SK-N-SH treated with all-trans-retinoic acid at 6 μM for 48 hours (cell line): ENCODE results near the gene TLCD1.

ENCODE experiments used
- ATAC-seq: fragments of 200-7000 bp; cut with Tn5 transposase; 3 replicates; pipeline ENCODE4 v1.9.1; 2020; ENCODE audit warnings: mild to moderate bottlenecking, moderate library complexity
- ARNTL ChIP-seq: fragments of 450-650 bp; formaldehyde crosslinking; IDR thresholded peaks from 2 replicates; pipeline ENCODE4 v1.5.0; 2020; ENCODE audit warnings: low read depth, mild to moderate bottlenecking, moderate library complexity, borderline replicate concordance
- BACH2 ChIP-seq: fragments of 250-450 bp; sonication (Bioruptor Pico); IDR thresholded peaks from 2 replicates; pipeline ENCODE4 v1.9.0; 2021; ENCODE audit warnings: mild to moderate bottlenecking, borderline replicate concordance
- CREB5 ChIP-seq: fragments of 250-450 bp; sonication (Bioruptor Pico); IDR thresholded peaks from 2 replicates; pipeline ENCODE4 v1.5.1; 2020; ENCODE audit warnings: low read depth, mild to moderate bottlenecking, moderate library complexity
- CSDC2 ChIP-seq: fragments of 250-450 bp; sonication (Bioruptor Pico); IDR thresholded peaks from 2 replicates; pipeline ENCODE4 v1.5.0; 2020; ENCODE audit warnings: mild to moderate bottlenecking, moderate library complexity
- CSRNP3 ChIP-seq: fragments of 250-450 bp; sonication (Bioruptor Pico); IDR thresholded peaks from 2 replicates; pipeline ENCODE4 v1.5.1; 2021; ENCODE audit warnings: mild to moderate bottlenecking, moderate library complexity
- ESRRG ChIP-seq: fragments of 250-450 bp; sonication (Bioruptor Pico); IDR thresholded peaks from 2 replicates; pipeline ENCODE4 v1.6.1; 2021; ENCODE audit warnings: mild to moderate bottlenecking
- GLIS3 ChIP-seq: fragments of 250-450 bp; sonication (Bioruptor Pico); IDR thresholded peaks from 2 replicates; pipeline ENCODE4 v1.5.0; 2020; ENCODE audit warnings: mild to moderate bottlenecking, moderate library complexity
- ISL1 ChIP-seq: fragments of 250-450 bp; sonication (Bioruptor Pico); IDR thresholded peaks from 2 replicates; pipeline ENCODE4 v2.1.2; 2022; ENCODE audit warnings: mild to moderate bottlenecking, moderate library complexity
- OSR1 ChIP-seq: fragments of 250-450 bp; sonication (Bioruptor Pico); IDR thresholded peaks from 2 replicates; pipeline ENCODE4 v1.8.0; 2022; ENCODE audit warnings: moderate library complexity, mild to moderate bottlenecking, inconsistent platforms
- PATZ1 ChIP-seq: fragments of 250-450 bp; sonication (Bioruptor Pico); IDR thresholded peaks from 2 replicates; pipeline ENCODE4 v1.8.0; 2020; ENCODE audit warnings: mild to moderate bottlenecking, moderate library complexity, borderline replicate concordance
- POU6F1 ChIP-seq: fragments of 250-450 bp; sonication (Bioruptor Pico); IDR thresholded peaks from 2 replicates; pipeline ENCODE4 v1.8.0; 2021; ENCODE audit warnings: low read depth, mild to moderate bottlenecking, moderate library complexity, borderline replicate concordance
- SNAI2 ChIP-seq: fragments of 250-450 bp; sonication (Bioruptor Pico); IDR thresholded peaks from 2 replicates; pipeline ENCODE4 v1.5.0; 2020; ENCODE audit warnings: mild to moderate bottlenecking, moderate library complexity
- TCF4 ChIP-seq: fragments of 250-450 bp; sonication (Bioruptor Pico); IDR thresholded peaks from 2 replicates; pipeline ENCODE4 v1.8.0; 2021; ENCODE audit warnings: mild to moderate bottlenecking, moderate library complexity, borderline replicate concordance
- TOX ChIP-seq: fragments of 250-450 bp; sonication (Bioruptor Pico); IDR thresholded peaks from 2 replicates; pipeline ENCODE4 v1.8.0; 2021; ENCODE audit warnings: mild to moderate bottlenecking, moderate library complexity, borderline replicate concordance
- TSHZ2 ChIP-seq: fragments of 250-450 bp; sonication (Bioruptor Pico); IDR thresholded peaks from 2 replicates; pipeline ENCODE4 v1.5.0; 2020; ENCODE audit warnings: mild to moderate bottlenecking, moderate library complexity
- ZFP3 ChIP-seq: fragments of 250-450 bp; sonication (Bioruptor Pico); IDR thresholded peaks from 2 replicates; pipeline ENCODE4 v1.5.0; 2020; ENCODE audit warnings: mild to moderate bottlenecking, moderate library complexity
- ZFP30 ChIP-seq: fragments of 450-650 bp; formaldehyde crosslinking; IDR thresholded peaks from 2 replicates; pipeline ENCODE4 v1.5.0; 2022; ENCODE audit warnings: mild to moderate bottlenecking, moderate library complexity
- ZNF565 ChIP-seq: fragments of 450-650 bp; formaldehyde crosslinking; conservative IDR thresholded peaks from 2 replicates; pipeline ENCODE4 v1.5.0; 2020; ENCODE audit warnings: low read depth, mild to moderate bottlenecking, moderate library complexity
- ZNF70 ChIP-seq: fragments of 450-650 bp; formaldehyde crosslinking; IDR thresholded peaks from 2 replicates; pipeline ENCODE4 v1.5.0; 2020; ENCODE audit warnings: mild to moderate bottlenecking, moderate library complexity
- ZNF8 ChIP-seq: fragments of 450-650 bp; formaldehyde crosslinking; IDR thresholded peaks from 2 replicates; pipeline ENCODE4 v1.5.0; 2020; ENCODE audit warnings: mild to moderate bottlenecking, moderate library complexity

TLCD1 gene

GRCh38 chr17:28741358-28742349, 15.6 kb upstream of the TLCD1 start:
- TF ChIP-seq ZNF70 (no peak), CSRNP3 (CRISPR knock-in tag) (no peak), TCF4 (CRISPR knock-in tag) (no peak), TOX (CRISPR knock-in tag) (no peak), TSHZ2 (no peak), ZFP30 (no peak), ZNF8 (CRISPR knock-in tag) (no peak), ZFP3 (CRISPR knock-in tag) (no peak), POU6F1 (CRISPR knock-in tag) (no peak), ZNF565 (CRISPR knock-in tag) (no peak), SNAI2 (CRISPR knock-in tag) (no peak), ISL1 (no peak), CSDC2 (CRISPR knock-in tag) (no peak), CREB5 (no peak), BACH2 (no peak), PATZ1 (CRISPR knock-in tag) (no peak), OSR1 (CRISPR knock-in tag) (no peak), ARNTL (CRISPR knock-in tag) (no peak), GLIS3 (CRISPR knock-in tag) (no peak)
- ATAC-seq, result no peak

- no peak for ATAC-seq
- TF ChIP-seq CSDC2 (CRISPR knock-in tag) (no peak), ESRRG (CRISPR knock-in tag) (no peak), ARNTL (CRISPR knock-in tag) (no peak)
Observed at GRCh38 chr17:28740406-28741357, 14.6 kb upstream of the TLCD1 start.
